Pancreas (tissue), 10 donors: ENCODE data around the gene SLC35E4. TPM values are rescaled to one million over a fixed set of nuclear protein-coding genes. Genes with fewer than 3 reads are reported as not detected.
A peak's percentile ranks its signal among the peaks of the same experiment; 100 is the strongest.
"Not testable (repeated sequence)": the region's sequence is repeated elsewhere in the genome, so short reads cannot be mapped to it uniquely, and the experiment has no call there.

Source experiments
- ATAC-seq, 4 donors: fragments of 200-7000 bp; cut with Tn5 transposase; one replicate each; pipeline versions ENCODE4 v1.8.0 to v1.9.1; 2020; ENCODE audit warnings: mild to moderate bottlenecking in 4 of 4, moderate library complexity in 4 of 4
- DNase-seq, 6 donors: peaks; one replicate each; pipeline ENCODE4 v3.0.0-alpha.2; 2020
- FAIRE-seq: peaks from 2 replicates; lab custom pipeline; 2012; peaks lifted over from hg19 to GRCh38; lab: Jason Lieb, UNC
- H3K27ac ChIP-seq, 4 donors: fragments of 200-600 bp; sonication (generic); 1 replicate in 3 of 4; 2 replicates in 1 of 4; pipeline versions ENCODE4 v1.5.0 to v1.8.0; 2020
- H3K27me3 ChIP-seq, 4 donors: fragments of 200-600 bp; one replicate each; pipeline ENCODE4 v1.8.0; 2021
- H3K36me3 ChIP-seq, 3 donors: fragments of 200-600 bp; sonication (generic) in 1 of 3; one replicate each; pipeline versions ENCODE4 v1.5.0 to v1.8.0; 2020 to 2021
- H3K4me1 ChIP-seq, 3 donors: fragments of 200-600 bp; one replicate each; pipeline ENCODE4 v1.8.0; 2021
- H3K4me3 ChIP-seq, 4 donors: fragments of 200-600 bp; sonication (generic) in 2 of 4; one replicate each; pipeline versions ENCODE4 v1.5.0 to v1.8.0; 2020 to 2021
- H3K9me3 ChIP-seq, 4 donors: fragments of 200-600 bp; one replicate each; pipeline ENCODE4 v1.8.0; 2021
- CTCF ChIP-seq, 4 donors: fragments of 200-600 bp; sonication (generic) in 3 of 4; IDR thresholded peaks; one replicate each; pipeline versions ENCODE4 v1.5.0 to v1.8.0; 2021; ENCODE audit warnings: antibody characterized with exemption in 4 of 4
- WGBS, 2 donors: extraction: QIAGEN DNeasy Blood & Tissue Kit; methylation state at CpG; one replicate each; pipeline ENCODE4 v1.1.7; 2013; 5-methylcytosine and 5-hydroxymethylcytosine counted together
- intact Hi-C, 3 donors: fragments of 100-400 bp; cut with DNase I; formaldehyde crosslinking; loops; one replicate each; pipeline versions ENCODE4 v1.11.1 to v1.14.2; 2022
- polyA plus RNA-seq, 2 donors: library from polyadenylated mRNA; stranded (reverse); fragments of 200-250 nt; gene quantifications; one replicate each; pipeline ENCODE4 v1.2.3, GENCODE V29; 2013
- total RNA-seq, 6 donors: library from RNA; stranded (reverse); fragmentation: NEBNext Ultra II Directional in 4 of 6; extraction: Animal tissue kit (Norgen Biotek cat#: 25700) in 4 of 6; gene quantifications; one replicate each; pipeline versions ENCODE4 v1.2.1 to v1.2.4, GENCODE V29; 2021 to 2023
- donor health status: healthy with polysubstance abuse.
- donor health status: DM: no; HTN: no; CAD: no; lungs with moderate emphysema.
- donor health status: DM: no; HTN: no; CAD: no.
- donor health status: control.
- donor health status: control.
- donor health status: Bipolar disorder and iron deficiency.
- donor health status: DM: yes; HTN: yes; CAD: no.
- donor health status: DM: no; HTN: no; CAD: no.
- donor health status: DM: no; HTN: no; CAD: no.
- donor health status: DM: yes; HTN: yes; CAD: no.

The SLC35E4 gene
- total RNA-seq (1 to 10 TPM in 5 of 6 donors, under 1 TPM in 1; 0.90 to 1.7 (median 1.3) TPM), polyA plus RNA-seq (1 to 10 TPM; 1.0 to 1.1 TPM)

- FAIRE-seq (no peak), ATAC-seq (peak; percentile 92 to 98 (median 95)), DNase-seq (peak; percentile 89 to 99 (median 96))
- Histone ChIP-seq H3K4me3 (peak within 1 kb of the TSS; percentile 55 to 70 (median 55)), H3K27me3 (no peaks in the 10 kb centered on the region), H3K36me3 (no peaks in the 10 kb centered on the region), H3K9me3 (no peaks in the 10 kb centered on the region), H3K4me1 (peaks cover 12 to 14% (median 14%) of the 10 kb centered on the region in 3 donors), H3K27ac (peak within 1 kb of the TSS; percentile 60 to 79 (median 70))
- 1 to 2% methylated on average over 73 to 75 of the region's 75 CpGs for WGBS, 2 donors
- intact Hi-C loops: loop anchor here in 1 of 3 donors (10.0 kb wide), 1 partner anchor 119 kb away; no protein-coding TSS in a partner anchor
- no peak for TF ChIP-seq CTCF (IDR thresholded peaks at IDR 0.05)
Observed at GRCh38 chr22:30635273-30636225, at the start of gene SLC35E4. SLC35E4 (plus strand) TSS chr22:30635781; CDS start chr22:30636451, 670 bp downstream.

GRCh38 chr22:30586414-30586813 lies 49.2 kb upstream of the SLC35E4 start:
- Histone ChIP-seq H3K27me3 (no peaks in the 10 kb centered on the region), H3K9me3 (no peaks in the 10 kb centered on the region), H3K27ac (no peak overlapping the region), H3K4me3 (no peak overlapping the region), H3K36me3 (peaks cover 14 to 70% (median 48%) of the 10 kb centered on the region in 3 donors), H3K4me1 (peaks cover 7 to 11% (median 8%) of the 10 kb centered on the region in 3 donors)
- DNase-seq: no peak
- intact Hi-C loops: no loop called here
- TF ChIP-seq CTCF (IDR thresholded peaks at IDR 0.05): no peak
- 93 to 95% methylated on average over 8 of the region's 8 CpGs for whole genome bisulfite sequencing, 2 donors
- no peak for FAIRE-seq
- ATAC-seq: no peak

- FAIRE-seq (no peak), ATAC-seq (no peak), DNase-seq (no peak)
- H3K27ac ChIP-seq: peak overlapping the region in 3 of 4 donors; percentile 53 to 91 (median 80)
- H3K27me3 ChIP-seq: no peaks in the 10 kb centered on the region
- peaks cover 6 to 28% (median 21%) of the 10 kb centered on the region in 3 donors for H3K36me3 ChIP-seq
- H3K9me3 ChIP-seq: no peaks in the 10 kb centered on the region
- intact Hi-C loops: no loop called here
- H3K4me1 ChIP-seq: peaks cover 7 to 16% (median 8%) of the 10 kb centered on the region in 3 donors
- no peak for TF ChIP-seq CTCF (IDR thresholded peaks at IDR 0.05)
- peak overlapping the region; percentile 72 to 93 (median 86) for H3K4me3 ChIP-seq
- 1 to 3% methylated on average over 14 of the region's 14 CpGs for WGBS, 2 donors
Observed at GRCh38 chr22:30591191-30591587, 44.4 kb upstream of the SLC35E4 start.

- H3K4me1 ChIP-seq: peaks cover 7 to 16% (median 8%) of the 10 kb centered on the region in 3 donors
- H3K36me3 ChIP-seq: peaks cover 6 to 22% (median 15%) of the 10 kb centered on the region in 3 donors
- TF ChIP-seq CTCF (IDR thresholded peaks at IDR 0.05): no peak
- no peaks in the 10 kb centered on the region for H3K9me3 ChIP-seq
- H3K4me3 ChIP-seq: peak within 1 kb of the TSS; percentile 72 to 93 (median 86)
- intact Hi-C loops: no loop called here
- H3K27me3 ChIP-seq: no peaks in the 10 kb centered on the region
- peak within 1 kb of the TSS; percentile 53 to 91 (median 72) for H3K27ac ChIP-seq
- peak; percentile 95 to 99 (median 98) for ATAC-seq
- WGBS, 2 donors: 0% methylated on average over 49 of the region's 49 CpGs
- peak; percentile 88 to 97 (median 96) for DNase-seq
- FAIRE-seq: peak; percentile 98
Observed at GRCh38 chr22:30591588-30592359, 43.8 kb upstream of the SLC35E4 start, which contains the start of gene PES1. PES1 (minus strand) TSS chr22:30591910; CDS start chr22:30591833, 77 bp downstream.

- H3K36me3 ChIP-seq: peaks cover 3 to 16% (median 9%) of the 10 kb centered on the region in 3 donors
- WGBS, 2 donors: 21 to 28% methylated on average over 18 of the region's 18 CpGs
- H3K27me3 ChIP-seq, FAIRE-seq, DNase-seq, intact Hi-C loops, ATAC-seq, H3K9me3 ChIP-seq: not testable (repeated sequence)
- peak overlapping the region in 1 of 4 donors; percentile 80 for H3K27ac ChIP-seq
- H3K4me1 ChIP-seq: peaks cover 7 to 16% (median 8%) of the 10 kb centered on the region in 3 donors
- H3K4me3 ChIP-seq: peak overlapping the region in 1 of 4 donors; percentile 91
Observed at GRCh38 chr22:30592360-30592713, 43.2 kb upstream of the SLC35E4 start.
